ENCODE data around the gene OTOS.

DNA sequence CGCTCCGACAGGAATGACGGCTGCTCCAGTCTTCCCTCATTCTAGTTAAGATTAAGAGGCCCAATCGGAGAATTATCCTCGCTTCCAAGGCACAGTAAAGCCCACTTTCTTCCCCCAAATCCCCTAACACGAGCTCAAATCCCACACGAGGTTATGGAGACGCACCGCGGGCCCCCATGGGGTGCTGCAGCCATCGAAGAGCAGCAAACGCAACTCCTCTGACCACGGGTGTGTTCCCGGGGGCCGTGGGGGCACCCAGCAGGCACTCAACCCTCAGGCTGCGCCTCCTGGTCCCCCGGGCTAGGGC lies 4.8 kb downstream of the OTOS start:
- TF ChIP-seq EZH2 (IDR thresholded peaks at IDR 0.05; ENCODE audit: insufficient read depth, low read length), result no peak
- TF ChIP-seq, protein P1, sequence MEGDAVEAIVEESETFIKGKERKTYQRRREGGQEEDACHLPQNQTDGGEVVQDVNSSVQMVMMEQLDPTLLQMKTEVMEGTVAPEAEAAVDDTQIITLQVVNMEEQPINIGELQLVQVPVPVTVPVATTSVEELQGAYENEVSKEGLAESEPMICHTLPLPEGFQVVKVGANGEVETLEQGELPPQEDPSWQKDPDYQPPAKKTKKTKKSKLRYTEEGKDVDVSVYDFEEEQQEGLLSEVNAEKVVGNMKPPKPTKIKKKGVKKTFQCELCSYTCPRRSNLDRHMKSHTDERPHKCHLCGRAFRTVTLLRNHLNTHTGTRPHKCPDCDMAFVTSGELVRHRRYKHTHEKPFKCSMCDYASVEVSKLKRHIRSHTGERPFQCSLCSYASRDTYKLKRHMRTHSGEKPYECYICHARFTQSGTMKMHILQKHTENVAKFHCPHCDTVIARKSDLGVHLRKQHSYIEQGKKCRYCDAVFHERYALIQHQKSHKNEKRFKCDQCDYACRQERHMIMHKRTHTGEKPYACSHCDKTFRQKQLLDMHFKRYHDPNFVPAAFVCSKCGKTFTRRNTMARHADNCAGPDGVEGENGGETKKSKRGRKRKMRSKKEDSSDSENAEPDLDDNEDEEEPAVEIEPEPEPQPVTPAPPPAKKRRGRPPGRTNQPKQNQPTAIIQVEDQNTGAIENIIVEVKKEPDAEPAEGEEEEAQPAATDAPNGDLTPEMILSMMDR (IDR thresholded peaks at IDR 0.05; ENCODE audit: insufficient read depth, low read depth, low read length), result no peak
